Tibial artery (tissue), 4 donors: Measurements from ENCODE around the gene RMRP.

ENCODE experiments used
- DNase-seq, 2 donors: peaks; one replicate each; pipeline ENCODE4 v3.0.0-alpha.2; 2019
- H3K27ac ChIP-seq, 2 donors: fragments of 200-600 bp; sonication (generic) in 1 of 2; 1 replicate in 1 of 2; 2 replicates in 1 of 2; pipeline ENCODE4 v1.5.1; 2018 to 2019; ENCODE audit warnings: mild to moderate bottlenecking in 1 of 2
- H3K27me3 ChIP-seq, 2 donors: fragments of 200-600 bp; sonication (generic) in 1 of 2; one replicate each; pipeline versions ENCODE4 v1.5.1 to v1.6.0; 2016 to 2019
- H3K36me3 ChIP-seq, 3 donors: fragments of 200-600 bp; sonication (generic) in 2 of 3; one replicate each; pipeline ENCODE4 v1.5.1; 2016 to 2019; ENCODE audit warnings: mild to moderate bottlenecking in 2 of 3
- H3K4me1 ChIP-seq, 4 donors: fragments of 200-600 bp; sonication (generic) in 2 of 4; 1 replicate in 3 of 4; 2 replicates in 1 of 4; pipeline ENCODE4 v1.5.1; 2016 to 2019
- H3K4me3 ChIP-seq, 2 donors: fragments of 200-600 bp; sonication (generic) in 1 of 2; 1 replicate in 1 of 2; 2 replicates in 1 of 2; pipeline ENCODE4 v1.5.1; 2018 to 2019; ENCODE audit warnings: mild to moderate bottlenecking in 2 of 2
- H3K9me3 ChIP-seq, 3 donors: fragments of 200-600 bp; sonication (generic) in 1 of 3; one replicate each; pipeline ENCODE4 v1.5.1; 2016 to 2019
- intact Hi-C: fragments of 100-400 bp; cut with DNase I; formaldehyde crosslinking; loops from one replicate; pipeline ENCODE4 v1.15.0; 2023; ENCODE audit warnings: low total_unique reads
- TF ChIP-seq, protein P1 (sequence below), 2 experiments: fragments of 200-600 bp in 1 of 2; fragments of 450-650 bp in 1 of 2; IDR thresholded peaks; one replicate each; pipeline ENCODE4 v1.5.1; 2017 to 2019; ENCODE audit warnings: antibody characterized with exemption in 2 of 2, mild to moderate bottlenecking in 1 of 2, moderate library complexity in 1 of 2

RMRP gene

DNA sequence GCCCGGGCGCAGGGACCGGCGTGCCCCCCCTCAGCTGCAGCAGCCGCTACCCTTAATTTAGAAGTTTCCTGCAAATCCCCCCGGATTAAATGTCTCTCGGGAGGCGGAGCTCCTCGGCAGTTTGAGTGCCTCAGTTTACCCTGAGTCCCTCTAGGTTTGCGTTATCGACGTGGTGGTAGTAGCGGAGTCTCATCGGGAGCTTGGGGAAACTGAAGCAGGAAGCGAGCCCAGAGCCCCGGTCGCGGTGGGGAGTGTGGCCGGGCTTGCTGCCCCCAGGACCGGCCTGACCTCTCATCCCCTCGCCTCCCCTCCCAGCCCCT is 32.4 kb upstream of the RMRP start:
- TF ChIP-seq, protein P1, sequence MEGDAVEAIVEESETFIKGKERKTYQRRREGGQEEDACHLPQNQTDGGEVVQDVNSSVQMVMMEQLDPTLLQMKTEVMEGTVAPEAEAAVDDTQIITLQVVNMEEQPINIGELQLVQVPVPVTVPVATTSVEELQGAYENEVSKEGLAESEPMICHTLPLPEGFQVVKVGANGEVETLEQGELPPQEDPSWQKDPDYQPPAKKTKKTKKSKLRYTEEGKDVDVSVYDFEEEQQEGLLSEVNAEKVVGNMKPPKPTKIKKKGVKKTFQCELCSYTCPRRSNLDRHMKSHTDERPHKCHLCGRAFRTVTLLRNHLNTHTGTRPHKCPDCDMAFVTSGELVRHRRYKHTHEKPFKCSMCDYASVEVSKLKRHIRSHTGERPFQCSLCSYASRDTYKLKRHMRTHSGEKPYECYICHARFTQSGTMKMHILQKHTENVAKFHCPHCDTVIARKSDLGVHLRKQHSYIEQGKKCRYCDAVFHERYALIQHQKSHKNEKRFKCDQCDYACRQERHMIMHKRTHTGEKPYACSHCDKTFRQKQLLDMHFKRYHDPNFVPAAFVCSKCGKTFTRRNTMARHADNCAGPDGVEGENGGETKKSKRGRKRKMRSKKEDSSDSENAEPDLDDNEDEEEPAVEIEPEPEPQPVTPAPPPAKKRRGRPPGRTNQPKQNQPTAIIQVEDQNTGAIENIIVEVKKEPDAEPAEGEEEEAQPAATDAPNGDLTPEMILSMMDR (IDR thresholded peaks at IDR 0.05), result no peak
- peak overlapping the region; percentile 96 to 97 for H3K27ac ChIP-seq
- no peaks in the 10 kb centered on the region for H3K27me3 ChIP-seq
- intact Hi-C loops, result loop anchor here (5.0 kb wide), 1 partner anchor 37 kb away; no protein-coding TSS in a partner anchor
- no peak for DNase-seq
- H3K4me1 ChIP-seq, result peaks cover 0 to 52% (median 16%) of the 10 kb centered on the region in 4 donors
- H3K36me3 ChIP-seq, result peaks cover 35 to 42% (median 41%) of the 10 kb centered on the region in 3 donors
- H3K4me3 ChIP-seq, result peak overlapping the region; percentile 93 to 94
- H3K9me3 ChIP-seq, result no peaks in the 10 kb centered on the region

DNA sequence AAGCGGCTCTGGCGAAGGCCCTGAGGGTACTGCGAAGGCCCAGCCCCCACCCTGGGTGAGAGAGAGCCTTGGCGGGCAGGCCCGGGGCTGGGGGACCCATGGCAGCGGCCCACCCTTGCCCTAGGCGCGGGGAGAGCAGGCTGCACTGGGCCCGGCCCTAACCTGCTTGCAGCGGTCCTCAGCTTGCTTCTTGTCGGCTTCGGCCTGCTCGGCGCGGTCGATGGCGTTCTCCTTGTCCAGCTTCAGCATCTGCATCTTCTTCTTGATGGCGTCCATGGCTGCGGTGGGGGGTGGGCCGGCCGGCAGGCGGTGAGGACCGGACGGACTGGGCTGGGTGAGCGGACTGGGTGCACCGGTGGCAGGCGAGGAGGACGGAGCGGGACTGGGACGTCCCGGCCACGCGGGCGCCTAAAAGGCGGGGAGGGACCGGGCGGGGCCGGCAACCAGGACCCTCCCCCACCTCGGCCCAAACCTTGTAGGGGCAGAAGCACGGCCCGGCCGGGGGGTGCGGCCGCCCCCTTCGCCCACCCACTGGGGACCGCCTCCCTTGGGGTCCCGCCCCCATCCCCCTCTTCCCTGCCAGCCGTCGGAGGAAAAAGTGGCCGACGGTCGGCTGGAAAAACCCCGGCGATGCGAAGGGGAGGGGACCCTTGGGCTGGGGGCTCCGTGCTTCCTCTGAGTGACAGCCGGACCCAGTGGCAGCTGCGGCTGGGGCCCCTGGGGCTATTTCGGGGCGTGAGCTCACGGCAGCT is 31.9 kb upstream of the RMRP start, which contains the start of gene TPM2:
TSS of gene TPM2 (minus strand) at position 384 of the 752 bp plus-strand sequence. CDS start at position 276, 108 bp downstream.
- TF ChIP-seq, protein P1 (IDR thresholded peaks at IDR 0.05), result no peak
- peak; percentile 80 to 96 for DNase-seq
- Histone ChIP-seq H3K9me3 (no peaks in the 10 kb centered on the region), H3K4me3 (peak within 1 kb of the TSS; percentile 93 to 94), H3K4me1 (peaks cover 0 to 52% (median 18%) of the 10 kb centered on the region in 4 donors), H3K27me3 (no peaks in the 10 kb centered on the region), H3K36me3 (peaks cover 41 to 47% (median 46%) of the 10 kb centered on the region in 3 donors), H3K27ac (peak within 1 kb of the TSS; percentile 96 to 97)
- intact Hi-C loops, result loop anchor here (5.0 kb wide), 1 partner anchor 38 kb away; no protein-coding TSS in a partner anchor

DNA sequence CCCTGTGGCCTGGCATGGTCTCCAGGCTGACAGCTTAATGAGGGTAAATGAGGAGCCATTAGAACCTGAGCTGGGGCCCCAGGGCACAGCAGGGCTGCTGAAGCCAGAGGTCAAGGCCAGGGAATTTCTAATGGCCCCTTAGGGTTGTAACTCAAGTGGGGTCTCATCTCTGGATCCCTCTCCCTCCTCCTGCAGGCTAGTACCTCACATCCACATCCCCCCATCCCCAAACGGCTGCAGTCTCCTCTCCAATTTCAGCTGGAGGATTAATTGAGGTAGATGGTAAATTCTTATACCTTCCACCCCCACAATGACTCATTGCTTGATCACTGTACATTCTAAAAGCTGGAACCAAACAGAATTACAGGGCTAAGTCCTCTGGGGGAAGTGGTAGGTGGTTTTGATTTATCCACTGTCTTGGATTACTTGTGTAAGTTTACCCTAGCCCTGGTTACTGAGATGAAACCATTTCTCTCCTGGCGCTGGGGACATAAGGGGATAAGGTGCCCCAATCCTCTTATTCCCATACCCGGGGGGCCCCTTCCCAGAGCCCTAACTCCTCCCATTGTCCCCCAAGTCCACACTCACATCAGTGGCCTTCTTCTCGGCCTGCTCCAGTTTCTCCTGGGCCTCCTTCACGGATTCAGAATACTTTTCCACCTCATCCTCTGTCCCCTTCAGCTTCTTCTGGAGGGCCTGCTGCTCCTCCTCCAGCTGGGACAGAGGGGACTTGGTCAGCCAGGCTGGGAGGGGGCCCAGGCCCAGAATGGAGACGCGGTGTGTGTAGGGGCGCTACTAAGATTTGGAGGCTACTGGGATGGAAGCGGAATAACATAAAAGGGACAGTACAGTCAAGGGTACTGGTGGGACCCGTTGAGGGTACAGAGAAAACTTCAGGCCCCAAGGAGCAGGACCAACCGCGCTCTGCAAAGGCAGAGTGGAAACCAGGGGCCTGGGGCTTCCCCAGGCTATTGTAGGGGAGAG is 31.0 kb upstream of the RMRP start:
- no peaks in the 10 kb centered on the region for H3K9me3 ChIP-seq
- peak overlapping the region; percentile 96 to 97 for H3K27ac ChIP-seq
- peak overlapping the region; percentile 93 to 94 for H3K4me3 ChIP-seq
- no peak for DNase-seq
- no peaks in the 10 kb centered on the region for H3K27me3 ChIP-seq
- TF ChIP-seq, protein P1 (IDR thresholded peaks at IDR 0.05), result no peak
- H3K4me1 ChIP-seq, result peaks cover 0 to 52% (median 18%) of the 10 kb centered on the region in 4 donors
- peaks cover 49 to 56% (median 55%) of the 10 kb centered on the region in 3 donors for H3K36me3 ChIP-seq
- intact Hi-C loops, result no loop called here

DNA sequence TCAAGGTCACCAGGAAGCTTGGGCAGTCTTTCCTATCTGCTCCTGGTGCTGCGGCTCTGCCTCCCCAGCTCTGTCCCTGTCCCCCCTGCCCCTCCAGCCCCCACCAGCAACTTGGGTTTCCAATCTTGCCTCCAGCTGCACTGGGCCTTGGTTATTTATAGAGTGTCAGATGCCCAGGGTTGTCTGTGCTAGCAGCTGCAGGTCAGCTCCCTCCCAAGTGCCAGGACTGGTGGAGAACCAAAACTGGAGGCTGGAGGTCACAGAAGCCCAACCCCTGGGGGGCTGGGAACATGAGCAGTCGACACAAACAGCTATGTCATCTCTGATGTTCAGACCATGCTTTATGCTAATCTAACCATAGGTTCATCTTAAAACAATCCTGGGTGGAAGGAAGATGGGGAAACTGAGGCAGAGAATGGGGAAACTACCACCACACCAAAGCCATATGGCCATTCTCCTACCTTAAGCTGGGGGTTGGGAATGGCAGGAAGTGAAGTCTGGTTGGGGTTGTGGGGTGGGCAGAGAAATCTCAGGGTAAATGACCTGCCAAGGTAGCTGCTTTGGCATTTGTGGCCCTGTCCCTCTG is 30.2 kb upstream of the RMRP start:
- H3K27ac ChIP-seq, result peak overlapping the region; percentile 96 to 97
- TF ChIP-seq, protein P1 (IDR thresholded peaks at IDR 0.05), result no peak
- DNase-seq, result no peak
- peaks cover 57 to 64% (median 63%) of the 10 kb centered on the region in 3 donors for H3K36me3 ChIP-seq
- peak overlapping the region; percentile 93 to 94 for H3K4me3 ChIP-seq
- no peaks in the 10 kb centered on the region for H3K27me3 ChIP-seq
- intact Hi-C loops, result no loop called here
- H3K4me1 ChIP-seq, result peaks cover 0 to 52% (median 22%) of the 10 kb centered on the region in 4 donors
- no peaks in the 10 kb centered on the region for H3K9me3 ChIP-seq

DNA sequence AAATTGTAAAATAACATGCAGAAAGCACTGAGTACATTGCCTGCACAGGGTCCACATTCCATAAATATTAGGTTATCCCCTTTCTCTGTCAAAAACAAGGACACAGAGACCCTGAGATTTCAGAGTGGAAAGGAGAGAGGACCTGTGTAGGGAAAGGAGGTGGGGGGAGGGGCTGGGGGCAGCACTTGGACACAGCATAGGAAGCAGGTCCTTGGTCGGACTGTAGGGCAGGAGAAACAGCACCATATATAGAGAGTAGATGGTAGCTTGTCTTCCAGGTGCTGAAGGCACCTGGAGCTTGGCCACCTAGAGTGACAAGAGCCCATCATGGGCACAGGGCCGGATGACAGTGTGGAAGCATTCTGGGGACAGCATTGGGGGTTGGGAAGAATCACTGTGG is 29.5 kb upstream of the RMRP start:
- DNase-seq, result no peak
- peak overlapping the region; percentile 96 to 97 for H3K27ac ChIP-seq
- intact Hi-C loops, result no loop called here
- TF ChIP-seq, protein P1 (IDR thresholded peaks at IDR 0.05), result no peak
- no peaks in the 10 kb centered on the region for H3K27me3 ChIP-seq
- H3K4me1 ChIP-seq, result peaks cover 0 to 52% (median 29%) of the 10 kb centered on the region in 4 donors
- peaks cover 65 to 72% (median 71%) of the 10 kb centered on the region in 3 donors for H3K36me3 ChIP-seq
- H3K9me3 ChIP-seq, result no peaks in the 10 kb centered on the region
- H3K4me3 ChIP-seq, result peak overlapping the region; percentile 93 to 94
